Measurements from ENCODE around the gene PTPRN2.

The PTPRN2 gene

DNA sequence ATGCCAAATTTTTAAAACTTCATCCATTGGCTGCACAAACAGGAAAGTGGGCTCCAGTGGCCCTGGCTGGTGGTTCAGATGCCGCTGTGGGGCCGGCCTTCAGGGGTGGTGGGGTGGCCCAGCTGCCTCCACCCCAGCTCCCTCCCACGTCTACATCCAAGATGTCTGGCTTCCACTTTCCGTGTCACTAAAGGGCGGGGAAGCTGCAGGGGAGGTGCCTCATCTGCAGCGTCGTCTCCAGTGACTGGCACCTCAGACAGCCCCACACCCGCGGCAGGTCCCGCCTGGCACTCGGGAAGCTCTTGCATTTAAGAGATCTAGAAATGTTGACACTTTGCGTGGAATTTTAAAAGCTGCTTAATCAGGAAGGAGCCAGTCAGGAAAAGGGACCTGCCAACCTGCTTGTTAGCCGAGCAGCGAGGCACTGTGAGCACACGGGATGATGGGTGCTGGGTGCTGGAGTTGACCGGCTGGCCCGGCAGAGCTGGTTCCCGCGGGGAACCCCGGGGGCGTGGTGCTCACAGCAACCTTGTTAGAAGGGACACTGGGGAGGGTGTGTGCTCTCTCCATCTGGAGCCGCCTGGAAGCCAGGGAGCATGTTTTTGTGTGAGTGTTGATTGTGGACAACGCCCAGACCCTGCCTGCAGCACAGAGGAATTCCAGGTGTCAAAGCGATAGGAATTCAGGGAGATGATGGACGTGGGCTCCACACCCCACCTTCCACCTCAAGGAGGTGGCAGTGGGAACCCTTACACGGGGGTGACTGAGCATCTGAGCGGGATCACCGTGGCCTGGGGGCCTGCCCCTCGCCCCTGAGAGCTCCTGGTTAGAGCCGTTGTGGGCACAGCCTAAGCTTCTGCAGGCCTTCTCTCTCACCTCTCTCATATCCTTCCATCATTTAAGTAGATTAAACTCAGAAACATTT is 320.5 kb downstream of the PTPRN2 start:
- no peak for DNase-seq (ENCODE audit: low read depth in 2 of 2)

DNA sequence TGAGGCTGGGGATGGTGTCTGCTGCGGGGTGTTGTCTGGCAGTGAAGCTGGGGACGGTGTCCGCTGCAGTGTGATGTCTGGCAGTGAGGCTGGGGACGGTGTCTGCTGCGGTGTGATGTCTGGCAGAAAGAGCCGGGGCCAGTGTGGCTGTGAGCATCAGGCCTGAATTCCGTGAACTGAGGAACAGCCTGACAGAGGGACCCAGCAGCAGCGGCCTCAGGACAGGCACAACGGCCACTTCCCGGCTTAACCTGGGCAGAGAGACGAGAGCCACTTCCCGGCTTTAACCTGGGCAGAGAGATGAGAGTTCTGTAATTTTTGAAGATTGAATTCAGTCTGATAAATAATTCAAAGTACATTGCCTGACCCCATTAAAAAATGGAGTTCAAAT is 321.2 kb downstream of the PTPRN2 start:
- no peak for DNase-seq (ENCODE audit: low read depth in 2 of 2)

DNA sequence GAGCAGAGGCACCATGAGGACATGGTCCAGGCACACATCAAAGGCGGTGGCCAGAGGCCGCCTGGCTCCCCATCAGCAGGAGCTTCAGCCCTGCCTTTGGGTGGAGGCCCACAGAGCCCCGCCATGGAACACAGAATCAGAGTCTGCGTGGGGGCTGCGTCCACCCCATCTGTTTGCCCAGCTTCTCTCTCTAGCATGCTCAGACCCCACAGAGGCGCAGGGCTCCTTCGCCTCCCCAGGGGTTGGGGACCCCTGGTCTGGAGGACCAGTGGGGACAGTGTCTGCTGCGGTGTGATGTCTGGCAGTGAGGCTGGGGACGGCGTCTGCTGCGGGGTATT is 321.9 kb downstream of the PTPRN2 start:
- DNase-seq (ENCODE audit: low read depth in 2 of 2) = no peak

DNA sequence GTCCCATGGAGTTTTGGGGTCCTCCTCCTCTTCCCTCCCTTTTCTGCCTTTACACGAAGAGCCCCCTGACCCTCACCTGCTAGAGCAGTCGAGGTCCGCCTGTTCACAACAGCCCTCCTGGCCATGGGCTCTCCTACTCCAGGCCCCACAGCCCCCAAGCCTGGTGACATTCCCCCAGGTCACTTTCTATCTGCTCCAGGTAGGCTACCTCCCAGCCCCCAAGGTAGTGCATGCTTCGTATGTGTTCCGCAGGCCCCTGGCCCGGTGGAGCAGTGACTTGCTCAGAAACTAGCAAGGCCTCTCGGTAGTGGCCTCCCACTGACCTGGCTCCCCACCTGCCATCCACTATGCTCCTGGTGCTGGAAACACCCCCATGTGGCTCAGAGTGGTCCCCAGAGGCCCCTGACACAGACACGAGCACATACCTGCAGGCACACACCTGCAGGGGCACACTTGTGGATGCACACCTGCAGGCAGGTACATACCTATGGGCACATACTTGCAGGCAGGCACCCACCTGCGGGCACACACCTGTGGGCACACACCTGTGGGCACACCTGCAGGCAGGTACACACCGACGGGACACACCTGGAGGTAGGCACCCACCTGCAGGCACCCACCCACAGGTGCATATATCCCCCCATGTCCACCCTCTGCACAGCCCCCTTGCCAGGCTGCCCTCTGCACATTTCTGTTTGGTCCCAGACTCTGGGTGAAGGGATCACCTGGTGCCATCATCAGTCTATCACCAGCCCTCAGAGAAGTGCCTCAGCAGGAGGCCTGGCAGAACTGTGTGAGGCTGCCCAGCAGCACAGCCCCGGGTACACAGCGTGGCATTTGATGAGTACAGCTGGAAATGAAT is 322.5 kb downstream of the PTPRN2 start:
- DNase-seq (ENCODE audit: low read depth in 2 of 2) = no peak

DNA sequence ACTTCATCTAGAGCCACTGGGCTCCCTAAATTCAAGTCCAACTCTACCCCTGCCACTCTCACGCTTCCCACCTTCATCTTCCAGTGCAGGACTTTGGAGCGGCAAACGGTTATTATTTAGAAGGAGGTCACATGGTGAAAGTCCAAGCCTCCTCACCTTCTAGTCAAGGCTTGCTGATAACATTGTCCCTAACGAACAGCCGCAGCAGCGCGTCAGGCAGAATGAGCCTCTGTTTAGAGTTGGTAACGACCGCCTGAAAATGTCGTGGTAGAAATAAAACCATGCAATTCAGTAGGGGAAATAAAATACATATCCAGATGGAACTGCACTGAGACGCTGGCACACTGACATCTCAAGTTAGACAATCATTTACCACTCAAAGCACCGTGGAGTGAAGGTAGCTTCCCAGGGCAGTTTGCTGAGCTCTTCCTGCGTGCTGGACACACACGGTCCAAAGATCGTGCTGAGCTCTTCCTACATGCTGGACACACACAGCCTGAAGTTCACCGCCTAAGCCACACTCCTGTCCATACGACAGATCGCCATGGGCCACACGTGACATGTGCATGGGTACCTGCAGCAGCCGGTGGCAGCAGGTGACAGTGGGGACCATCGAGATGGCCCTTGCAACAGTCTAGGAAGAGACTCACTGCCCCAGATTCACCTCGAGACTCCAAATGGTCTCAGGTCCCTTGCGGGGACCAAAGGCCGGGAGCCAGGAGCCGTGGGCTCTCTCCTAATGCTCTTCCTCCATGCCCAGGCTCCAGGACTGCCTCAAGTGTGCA is 323.5 kb downstream of the PTPRN2 start:
- no peak for DNase-seq (ENCODE audit: low read depth in 2 of 2)

DNA sequence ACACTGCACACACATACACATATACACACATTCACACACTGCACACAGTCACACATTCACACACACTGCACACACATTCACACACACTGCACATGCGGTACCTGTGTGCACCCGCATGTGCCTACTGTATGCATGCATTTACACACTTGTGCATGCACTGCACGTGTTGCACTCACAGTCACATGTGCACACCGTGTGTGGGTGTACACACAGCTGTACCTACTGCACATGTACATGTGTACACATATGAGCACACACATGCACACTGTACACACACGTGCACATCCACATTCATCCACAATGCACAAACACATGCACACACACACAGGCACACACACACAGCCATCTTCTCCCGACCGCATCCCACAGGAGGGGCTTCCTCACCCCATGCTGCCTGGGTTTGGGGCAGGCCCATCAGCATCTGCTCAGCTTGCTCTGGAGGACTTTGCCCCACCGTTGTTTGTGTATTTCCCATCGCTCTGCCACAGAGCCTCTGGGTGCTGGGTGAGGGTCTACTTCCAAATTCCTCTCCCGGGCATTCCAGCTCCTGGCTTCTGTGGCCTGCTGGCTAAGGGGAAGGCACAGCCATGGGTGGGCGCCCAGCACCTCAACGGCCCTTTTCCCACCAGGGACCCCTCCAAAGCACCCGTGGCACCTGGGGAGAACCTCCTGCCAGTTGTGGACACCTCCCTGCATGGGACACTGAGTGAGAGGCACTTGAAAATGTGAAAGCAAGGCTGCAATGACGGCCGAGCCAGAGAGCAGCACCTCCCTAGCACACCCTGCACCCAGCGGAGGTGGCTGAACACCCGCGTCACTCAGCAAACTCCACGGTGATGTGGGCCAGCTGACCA is 324.3 kb downstream of the PTPRN2 start:
- DNase-seq (ENCODE audit: low read depth in 2 of 2) = no peak

DNA sequence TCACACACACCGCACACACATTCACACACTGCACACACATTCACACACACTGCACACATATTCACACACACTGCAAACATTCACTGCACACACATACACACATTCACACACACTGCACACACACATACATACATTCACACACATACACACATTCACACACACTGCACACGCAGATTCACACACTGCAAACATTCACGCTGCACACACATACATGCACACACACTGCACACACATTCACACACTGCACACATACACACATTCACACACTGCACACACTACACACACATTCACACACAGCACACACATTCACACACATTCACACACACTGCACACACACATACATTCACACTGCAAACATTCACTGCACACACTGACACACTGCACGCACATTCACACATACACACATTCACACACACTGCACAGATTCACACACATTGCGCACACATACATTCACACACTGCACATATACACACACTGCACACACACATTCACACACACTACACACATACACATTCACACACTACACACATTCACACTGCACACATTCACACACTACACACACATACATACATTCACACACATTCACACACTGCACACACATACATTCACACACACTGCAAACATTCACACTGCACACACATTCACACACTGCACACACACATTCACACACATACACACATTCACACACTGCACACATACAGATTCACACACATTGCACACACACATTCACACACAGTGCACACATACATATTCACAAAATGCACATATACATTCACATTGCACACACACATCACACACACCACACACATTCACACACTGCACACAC is 325.1 kb downstream of the PTPRN2 start:
- DNase-seq (ENCODE audit: low read depth in 2 of 2) = no peak

DNA sequence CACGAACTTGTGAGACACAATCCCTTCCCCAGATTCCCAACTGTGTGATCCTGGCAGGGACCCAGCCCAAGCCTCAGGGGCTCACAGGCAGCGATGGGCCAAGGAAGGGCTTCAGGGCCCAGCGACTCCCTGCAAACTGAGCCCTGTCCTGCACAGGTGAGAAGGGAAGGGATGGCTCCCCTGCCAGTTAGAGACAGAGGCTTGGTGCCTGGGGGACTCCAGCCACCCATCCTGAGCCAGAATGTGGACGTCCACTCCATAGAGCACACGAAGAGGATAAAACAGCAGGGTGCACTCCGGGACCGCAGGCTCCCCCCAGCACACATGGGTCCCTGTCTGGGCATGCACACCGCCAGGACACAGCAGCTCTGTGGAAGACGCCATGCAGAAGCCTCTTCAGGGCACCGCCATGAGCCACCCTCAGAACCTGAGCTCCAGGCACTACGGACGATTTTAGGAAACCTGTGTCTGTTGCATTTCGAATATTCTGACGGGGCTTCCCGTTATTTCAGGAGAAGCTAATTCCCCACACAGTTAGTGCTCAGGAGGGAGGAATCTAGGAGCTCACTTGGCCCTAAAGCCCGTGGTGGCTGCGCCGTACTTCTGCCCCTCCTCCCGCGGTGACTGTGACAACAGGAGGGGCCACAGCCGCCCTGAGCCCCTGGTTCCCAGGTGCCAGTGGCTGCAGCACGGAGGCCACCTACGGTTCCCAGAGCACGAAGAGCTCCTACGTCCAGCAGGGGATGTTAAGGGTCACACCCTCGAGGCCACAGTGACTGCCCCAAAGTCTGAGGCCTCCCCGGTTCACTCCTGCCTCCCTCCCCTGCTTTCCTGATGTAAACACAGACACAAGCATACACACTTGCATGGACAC is 326.0 kb downstream of the PTPRN2 start:
- DNase-seq (ENCODE audit: low read depth in 2 of 2) = no peak

DNA sequence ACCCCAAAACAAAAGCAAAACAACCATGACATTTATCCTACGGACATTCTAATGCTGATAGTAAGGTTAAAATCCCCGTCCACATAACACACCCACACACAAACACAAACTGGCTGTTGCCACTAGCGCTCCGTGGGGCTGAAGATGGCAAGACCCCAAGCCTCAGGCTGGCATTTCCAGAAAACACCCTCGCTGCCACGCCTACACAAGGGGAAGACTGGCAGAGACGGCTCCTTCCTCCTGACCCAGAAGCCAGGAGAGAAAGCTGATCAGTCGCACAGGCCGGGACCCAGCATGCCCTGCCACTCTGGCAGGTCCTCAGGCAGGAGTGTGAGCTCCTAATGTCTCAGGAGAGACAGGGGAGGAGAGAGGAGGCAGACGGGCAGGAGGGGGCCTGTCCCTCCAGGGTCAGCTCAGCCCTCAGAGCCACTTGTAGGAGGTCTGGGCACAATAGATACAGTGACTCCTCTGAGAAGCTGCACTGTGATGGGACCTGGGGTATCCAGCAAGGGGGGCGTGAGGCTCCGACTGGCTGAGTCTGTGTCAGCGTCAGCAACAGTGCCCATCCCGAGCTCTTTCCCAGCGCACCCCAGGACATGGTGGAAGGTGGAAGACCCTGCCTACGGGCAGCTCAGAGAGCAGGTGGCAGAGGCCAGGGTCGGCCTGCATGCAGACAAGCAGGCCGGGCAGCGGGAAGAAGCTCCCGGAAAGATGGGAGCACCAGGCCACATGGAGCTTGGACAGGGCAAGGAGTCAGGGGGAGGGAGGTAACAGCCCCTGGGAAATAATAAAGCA is 326.9 kb downstream of the PTPRN2 start:
- DNase-seq (ENCODE audit: low read depth in 2 of 2) = no peak

DNA sequence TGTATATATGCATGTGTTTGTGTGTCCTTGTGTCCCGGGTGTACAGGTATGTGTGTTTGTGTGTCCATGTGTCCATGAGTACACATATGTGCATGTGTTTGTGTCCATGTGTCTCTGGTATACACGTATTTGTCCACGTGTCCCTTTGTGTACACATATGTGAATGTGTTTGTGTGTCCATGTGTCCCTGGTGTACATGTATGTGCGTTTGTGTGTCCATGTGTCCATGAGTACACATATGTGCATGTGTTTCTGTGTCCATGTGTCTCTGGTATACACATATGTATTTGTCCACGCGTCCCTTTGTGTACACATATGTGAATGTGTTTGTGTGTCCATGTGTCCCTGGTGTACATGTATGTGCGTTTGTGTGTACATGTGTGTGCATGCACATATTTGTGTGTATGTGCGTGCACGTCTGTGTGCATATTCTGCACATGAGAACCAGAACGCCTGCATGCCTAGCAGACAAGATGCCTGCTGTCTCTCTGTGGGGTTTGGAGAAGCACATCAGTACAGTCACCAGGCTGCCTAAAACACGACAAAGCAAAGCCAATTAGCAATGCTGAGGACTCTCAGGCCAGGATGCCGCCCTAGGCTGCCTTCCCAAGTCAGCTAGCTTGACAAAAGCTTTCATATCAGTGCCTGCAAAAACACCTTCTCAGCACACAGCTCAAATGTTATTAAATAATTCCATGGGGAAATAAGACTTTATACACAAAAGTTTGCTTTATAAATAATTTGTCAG is 327.8 kb downstream of the PTPRN2 start:
- DNase-seq (ENCODE audit: low read depth in 2 of 2) = no peak

DNA sequence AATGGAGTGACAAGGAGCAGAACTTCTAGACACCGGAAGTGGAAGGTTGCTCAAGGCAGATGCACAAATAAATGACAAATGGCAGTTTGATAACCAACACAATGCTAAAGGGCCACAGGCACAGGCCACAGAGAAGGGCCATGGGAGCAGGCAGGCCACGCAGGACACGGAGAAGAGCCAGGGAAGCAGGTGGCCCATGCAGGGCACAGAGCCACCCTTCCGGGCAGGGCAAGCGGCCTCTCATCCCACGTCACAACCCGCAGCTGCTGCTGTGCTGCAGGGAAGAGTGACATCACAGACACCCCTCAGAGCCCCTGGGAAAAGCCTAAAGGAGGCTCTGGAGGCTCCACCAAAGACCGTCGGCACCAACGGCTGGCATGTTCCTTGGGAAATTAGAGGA is 328.5 kb downstream of the PTPRN2 start:
- DNase-seq (ENCODE audit: low read depth in 2 of 2) = no peak

DNA sequence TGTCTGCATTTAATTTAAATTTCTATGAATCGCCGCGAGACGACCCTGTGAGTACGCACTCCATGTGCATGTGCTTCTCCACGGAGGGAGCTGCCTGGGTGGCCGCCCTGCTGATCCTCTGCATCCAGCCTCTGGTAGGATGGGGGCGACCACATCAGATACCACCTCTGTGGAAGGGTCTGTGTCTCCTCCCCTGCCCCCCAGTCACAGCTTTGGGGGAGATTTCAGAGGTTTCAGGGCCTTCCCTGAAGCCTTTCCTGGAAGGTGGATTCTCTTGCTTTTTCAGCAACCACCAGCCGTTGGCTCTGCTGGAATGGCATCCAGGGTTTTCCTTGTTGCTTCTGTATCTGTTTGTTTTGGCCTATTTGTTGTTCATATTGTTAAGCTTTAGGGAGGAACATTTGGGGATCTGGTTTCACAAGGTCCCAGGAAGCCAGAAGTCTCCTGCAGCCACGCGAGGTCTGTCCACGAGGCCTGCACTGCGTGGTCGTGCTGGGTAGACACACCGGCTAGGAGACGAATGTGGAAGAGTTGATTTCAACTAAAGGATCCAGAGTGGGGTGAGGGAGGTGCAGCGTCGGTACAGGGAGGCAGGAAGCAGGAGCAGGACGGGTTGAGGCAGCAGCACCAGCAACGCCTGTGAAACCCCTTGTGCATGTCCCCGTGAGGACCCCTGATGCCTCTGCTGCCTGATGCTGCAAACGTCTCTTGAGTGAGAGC is 329.1 kb downstream of the PTPRN2 start:
- DNase-seq (ENCODE audit: low read depth in 2 of 2) = no peak

DNA sequence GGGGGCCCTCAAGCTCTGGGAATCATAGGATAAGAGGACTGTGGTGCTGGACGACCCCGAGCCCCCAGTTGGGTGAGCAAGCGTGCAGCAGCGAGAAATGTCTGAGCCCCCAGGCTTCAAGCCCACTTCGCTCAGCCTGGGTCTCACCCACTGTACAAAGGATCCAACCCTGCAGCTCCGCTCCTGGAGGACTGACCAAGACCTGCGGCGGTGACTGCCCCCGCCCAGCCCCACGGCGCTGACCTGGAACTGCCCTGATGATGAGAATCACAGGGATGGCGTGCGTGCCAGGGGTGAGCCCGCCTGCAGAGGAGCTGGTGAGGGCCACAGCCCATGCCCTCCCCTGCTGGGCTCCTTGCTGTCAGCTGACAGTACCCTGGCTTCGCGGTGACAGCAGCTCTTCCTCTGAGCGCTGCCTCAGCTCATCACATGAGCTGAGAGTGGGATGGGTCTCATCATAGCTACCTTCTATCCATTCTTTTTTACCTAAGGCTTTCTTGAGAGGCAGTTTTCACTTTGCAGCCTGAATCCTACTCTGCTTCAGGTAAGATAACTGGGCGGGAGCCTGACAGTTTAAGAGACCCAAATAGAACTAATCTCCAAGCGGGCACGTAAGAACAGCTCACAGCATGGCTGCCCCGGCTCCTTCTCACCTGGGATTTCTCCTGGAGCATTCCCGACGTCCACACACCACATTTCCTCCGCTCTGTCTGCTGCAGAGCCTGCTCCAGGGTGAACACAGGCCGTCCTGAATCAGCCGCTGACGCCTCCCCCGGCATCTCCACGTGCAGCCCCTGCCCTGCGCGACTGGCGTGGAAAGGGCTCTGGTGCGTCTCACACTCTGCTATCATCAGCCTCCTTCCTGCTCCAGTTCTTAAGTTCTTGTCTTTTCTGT is 329.9 kb downstream of the PTPRN2 start:
- DNase-seq (ENCODE audit: low read depth in 2 of 2) = no peak

DNA sequence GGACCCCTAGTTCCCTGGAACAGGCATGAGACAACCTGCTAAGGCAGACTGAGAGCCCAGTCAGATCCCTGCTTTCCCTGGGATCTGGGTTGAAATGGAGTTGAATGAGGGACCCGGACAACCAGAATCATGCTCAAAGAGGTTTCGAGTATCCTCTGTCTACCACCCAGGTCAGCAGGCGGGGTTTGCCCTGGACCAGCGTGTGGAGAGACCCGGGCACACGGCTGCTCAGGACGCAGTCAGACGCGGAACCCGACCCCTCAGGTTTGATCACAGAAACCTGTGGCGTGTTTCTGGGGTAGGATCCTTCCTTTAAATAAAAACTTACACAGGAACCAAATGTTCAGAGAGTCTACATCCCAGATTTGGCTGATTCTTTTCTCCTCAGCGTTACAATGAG is 330.6 kb downstream of the PTPRN2 start:
- no peak for DNase-seq (ENCODE audit: low read depth in 2 of 2)

DNA sequence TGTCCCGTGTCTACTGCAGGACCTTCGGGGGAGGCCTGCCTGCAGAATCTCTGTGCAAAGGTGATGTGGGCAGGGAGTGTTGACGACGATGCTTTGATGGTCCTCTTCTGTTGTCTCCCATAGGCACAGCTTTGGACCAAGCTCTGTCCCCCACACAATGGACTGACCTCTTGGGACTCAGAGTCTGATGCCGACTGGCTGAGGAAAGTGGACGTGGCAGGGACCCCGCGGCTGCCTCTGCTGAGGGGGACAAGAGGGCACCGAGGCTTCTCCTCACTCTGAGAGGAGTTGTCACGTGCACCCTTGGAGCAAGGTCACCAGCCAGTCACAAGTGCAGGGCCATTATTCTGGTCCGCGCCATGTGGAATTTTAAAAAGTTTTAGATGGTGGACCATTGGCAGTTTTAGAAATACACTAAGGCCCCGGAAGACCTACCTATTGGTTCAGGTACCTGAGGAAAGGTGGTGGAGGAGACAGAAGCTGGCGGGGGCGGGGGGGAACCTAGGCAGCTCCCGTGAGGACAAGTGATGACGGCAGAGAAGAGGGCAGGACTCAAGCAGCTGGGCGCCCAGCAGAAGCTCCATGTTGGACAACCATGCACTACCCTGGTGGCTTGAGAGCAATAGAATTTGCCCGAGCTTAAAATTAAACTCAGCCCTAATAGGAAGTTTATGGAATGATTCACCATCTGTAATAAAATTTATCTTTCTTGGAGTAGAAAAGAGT is 331.4 kb downstream of the PTPRN2 start:
- no peak for DNase-seq (ENCODE audit: low read depth in 2 of 2)
